Epithelial cell of proximal tubule (primary cell): Measurements from ENCODE around the gene MYO3A. TPM values are rescaled to one million over a fixed set of nuclear protein-coding genes. Genes with fewer than 3 reads are reported as not detected.

ENCODE experiments used
- DNase-seq: peaks from one replicate; pipeline ENCODE4 v3.0.0-alpha.2; 2011; ENCODE audit warnings: low read depth
- H3K4me3 ChIP-seq: 2 replicates; pipeline ENCODE4 v1.5.1; 2011; ENCODE audit warnings: low read depth, mild to moderate bottlenecking, low read length
- CTCF ChIP-seq: conservative IDR thresholded peaks from 2 replicates; pipeline ENCODE4 v1.5.1; 2012; ENCODE audit warnings: low read depth, mild to moderate bottlenecking, low read length
- total RNA-seq: library from RNA; depleted of rRNA; stranded (reverse); fragments of >200 nt; gene quantifications from 2 replicates; pipeline ENCODE4 v1.2.3, GENCODE V29; 2015

MYO3A gene
- total RNA-seq, 1 donor from 2014 or later, result 5.0 TPM

DNA sequence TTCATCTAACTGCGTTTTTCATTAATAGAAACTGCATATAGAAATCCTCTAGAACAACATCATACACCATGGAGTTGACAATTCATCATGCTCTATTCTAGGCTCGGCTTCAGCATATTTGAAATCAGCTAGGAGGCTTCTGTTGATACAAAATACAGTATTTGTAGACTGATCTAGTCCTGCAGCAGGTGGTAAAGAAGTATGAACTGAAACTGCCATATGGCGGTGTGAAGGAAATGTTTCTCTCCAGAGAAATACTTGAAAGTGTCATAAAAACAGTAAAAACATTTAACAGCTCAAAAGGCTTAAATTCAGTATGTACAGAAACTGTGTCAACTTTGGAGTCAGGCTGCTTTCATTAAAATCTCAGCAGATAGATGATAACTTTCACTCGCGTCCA lies 32.0 kb upstream of the MYO3A start:
- no peak for DNase-seq
- no peak for TF ChIP-seq CTCF
- H3K4me3 ChIP-seq, result no peak overlapping the region

GRCh38 chr10:25907261-25907660 lies 26.8 kb upstream of the MYO3A start:
- no peak for DNase-seq
- no peak overlapping the region for H3K4me3 ChIP-seq
- no peak for TF ChIP-seq CTCF

- no peak for TF ChIP-seq CTCF
- H3K4me3 ChIP-seq, result no peak overlapping the region
- DNase-seq, result no peak
Measured at GRCh38 chr10:25912866-25913265, 21.2 kb upstream of the MYO3A start.

DNA sequence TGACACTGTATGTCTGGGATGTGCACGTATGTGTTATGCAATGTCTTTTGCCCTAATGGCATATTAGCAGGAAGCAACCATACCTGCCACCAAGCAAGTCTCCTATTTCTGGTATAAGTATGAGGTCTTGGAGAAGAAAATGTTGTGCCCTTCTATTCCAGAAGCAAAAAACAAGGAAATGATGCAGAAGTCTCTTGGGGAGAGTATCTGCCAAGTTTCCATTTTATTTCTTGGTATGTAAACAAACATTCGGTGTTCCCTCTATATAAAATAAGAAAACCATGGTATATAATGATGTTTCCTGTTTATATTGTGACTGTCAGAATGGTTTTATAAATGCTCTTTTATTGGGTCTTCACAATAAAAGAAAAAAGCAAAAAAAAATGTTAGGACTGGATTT lies 19.3 kb upstream of the MYO3A start:
- H3K4me3 ChIP-seq, result no peak overlapping the region
- DNase-seq, result no peak
- TF ChIP-seq CTCF, result no peak

- peak overlapping the region; percentile 65 for H3K4me3 ChIP-seq
- DNase-seq, result no peak
- TF ChIP-seq CTCF, result peak; percentile 60
Measured at GRCh38 chr10:25934621-25935139, 651 bp downstream of the MYO3A start.

DNA sequence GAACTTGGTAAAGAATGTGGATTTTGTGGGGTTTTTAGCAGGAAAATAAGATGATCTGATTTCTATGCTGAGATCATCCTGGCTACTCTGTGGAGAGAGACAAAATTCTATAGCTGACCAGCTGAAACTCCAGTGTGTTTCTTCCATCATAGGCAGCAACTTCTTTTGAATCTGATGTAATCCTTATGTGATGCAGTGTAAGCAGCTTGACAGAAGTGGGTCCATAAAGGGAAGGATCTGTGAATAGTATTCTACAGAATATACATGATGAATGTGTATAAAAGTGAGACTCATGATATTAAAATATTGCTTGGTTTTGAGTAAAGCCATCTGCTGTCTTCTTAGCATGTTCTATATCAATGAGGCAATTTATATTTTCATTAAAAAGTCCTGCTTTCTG lies 4.4 kb downstream of the MYO3A start:
- DNase-seq, result no peak
- no peak for TF ChIP-seq CTCF
- H3K4me3 ChIP-seq, result no peak overlapping the region

GRCh38 chr10:25944771-25945170 lies 10.7 kb downstream of the MYO3A start:
- no peak overlapping the region for H3K4me3 ChIP-seq
- no peak for TF ChIP-seq CTCF

More at GRCh38 chr10:25944771-25945170, 10.7 kb downstream of the MYO3A start:
- DNase-seq, result no peak
